ENCODE measurements around the gene ATAD3C. TPM values are rescaled to one million over a fixed set of nuclear protein-coding genes. Genes with fewer than 3 reads are reported as not detected.

The ATAD3C gene
- total and polyA plus RNA-seq, 2 experiments from 2014 or later = 0.45 to 1.3 TPM

DNA sequence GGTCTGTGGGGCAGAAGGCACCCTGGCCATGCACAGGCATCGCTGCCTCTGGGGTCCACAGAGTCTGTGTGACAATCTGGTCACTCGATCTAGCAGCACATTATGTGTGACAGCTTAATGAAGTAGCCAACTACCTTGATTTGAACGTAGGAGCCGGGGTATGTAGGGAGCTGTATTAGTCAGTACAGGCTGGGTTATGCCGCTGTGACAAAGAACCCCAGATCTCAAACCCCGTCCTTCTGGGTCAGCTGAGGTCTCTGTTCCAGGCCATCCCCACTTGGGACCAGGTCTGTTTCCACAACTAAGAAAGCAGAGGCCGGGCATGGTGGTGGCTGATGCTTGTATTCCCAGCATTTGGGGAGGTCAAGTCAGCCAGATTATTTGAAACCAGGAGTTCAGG, 13.8 kb downstream of the ATAD3C start:
- Histone ChIP-seq H3K36me3 (ENCODE audit: insufficient read depth) (no peaks in the 10 kb centered on the region), H2AFZ (no peak overlapping the region), H3K9me2 (ENCODE audit: insufficient read depth) (no peaks in the 10 kb centered on the region), H3K27ac (ENCODE audit: low read depth) (no peak overlapping the region), H3K4me3 (no peak overlapping the region), H3K4me2 (no peak overlapping the region), H4K20me1 (replicated peaks; ENCODE audit: insufficient read depth) (no peaks in the 10 kb centered on the region), H3F3A (replicated peaks; ENCODE audit: low read depth) (no peaks in the 10 kb centered on the region), H3K27me3 (ENCODE audit: insufficient read depth) (no peaks in the 10 kb centered on the region), H3K79me2 (replicated peaks; ENCODE audit: insufficient read depth) (no peaks in the 10 kb centered on the region), H3K4me1 (ENCODE audit: insufficient read depth) (no peaks in the 10 kb centered on the region)
- no peak overlapping the region for H3K27ac Mint-ChIP-seq
- no peaks in the 10 kb centered on the region for H3K9me3 Mint-ChIP-seq
- no peaks in the 10 kb centered on the region for H3K4me1 Mint-ChIP-seq
- peaks cover 3% of the 10 kb centered on the region for H3K27me3 Mint-ChIP-seq (ENCODE audit: insufficient read depth, low read depth, poor library complexity)
- DNase-seq (ENCODE audit: low spot score) (no peak), ATAC-seq (no peak)
- H3K36me3 Mint-ChIP-seq (ENCODE audit: low read depth) = no peaks in the 10 kb centered on the region
- TF ChIP-seq REST (IDR thresholded peaks at IDR 0.05; ENCODE audit: unreplicated experiment) = no peak
- no peak for TF ChIP-seq ZNF114 (CRISPR knock-in tag; IDR thresholded peaks at IDR 0.05)
- no peak for TF ChIP-seq ZNF331 (CRISPR knock-in tag; IDR thresholded peaks at IDR 0.05; ENCODE audit: low read depth)
- TF ChIP-seq NANOG (IDR thresholded peaks at IDR 0.05; ENCODE audit: borderline replicate concordance) = no peak
- TF ChIP-seq, protein P1, sequence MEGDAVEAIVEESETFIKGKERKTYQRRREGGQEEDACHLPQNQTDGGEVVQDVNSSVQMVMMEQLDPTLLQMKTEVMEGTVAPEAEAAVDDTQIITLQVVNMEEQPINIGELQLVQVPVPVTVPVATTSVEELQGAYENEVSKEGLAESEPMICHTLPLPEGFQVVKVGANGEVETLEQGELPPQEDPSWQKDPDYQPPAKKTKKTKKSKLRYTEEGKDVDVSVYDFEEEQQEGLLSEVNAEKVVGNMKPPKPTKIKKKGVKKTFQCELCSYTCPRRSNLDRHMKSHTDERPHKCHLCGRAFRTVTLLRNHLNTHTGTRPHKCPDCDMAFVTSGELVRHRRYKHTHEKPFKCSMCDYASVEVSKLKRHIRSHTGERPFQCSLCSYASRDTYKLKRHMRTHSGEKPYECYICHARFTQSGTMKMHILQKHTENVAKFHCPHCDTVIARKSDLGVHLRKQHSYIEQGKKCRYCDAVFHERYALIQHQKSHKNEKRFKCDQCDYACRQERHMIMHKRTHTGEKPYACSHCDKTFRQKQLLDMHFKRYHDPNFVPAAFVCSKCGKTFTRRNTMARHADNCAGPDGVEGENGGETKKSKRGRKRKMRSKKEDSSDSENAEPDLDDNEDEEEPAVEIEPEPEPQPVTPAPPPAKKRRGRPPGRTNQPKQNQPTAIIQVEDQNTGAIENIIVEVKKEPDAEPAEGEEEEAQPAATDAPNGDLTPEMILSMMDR (conservative IDR thresholded peaks at IDR 0.05; ENCODE audit: low read depth in 2 of 2) = no peak
- no peak for TF ChIP-seq JUNB (IDR thresholded peaks at IDR 0.05; ENCODE audit: unreplicated experiment)
- no peak for TF ChIP-seq ZNF462 (CRISPR knock-in tag; IDR thresholded peaks at IDR 0.05)
- no peak for TF ChIP-seq EZH2 (IDR thresholded peaks at IDR 0.05; ENCODE audit: low read depth, unreplicated experiment)
- no peak for TF ChIP-seq EZH2phosphoT487 (IDR thresholded peaks at IDR 0.05; ENCODE audit: unreplicated experiment)
- TF ChIP-seq, protein P2, sequence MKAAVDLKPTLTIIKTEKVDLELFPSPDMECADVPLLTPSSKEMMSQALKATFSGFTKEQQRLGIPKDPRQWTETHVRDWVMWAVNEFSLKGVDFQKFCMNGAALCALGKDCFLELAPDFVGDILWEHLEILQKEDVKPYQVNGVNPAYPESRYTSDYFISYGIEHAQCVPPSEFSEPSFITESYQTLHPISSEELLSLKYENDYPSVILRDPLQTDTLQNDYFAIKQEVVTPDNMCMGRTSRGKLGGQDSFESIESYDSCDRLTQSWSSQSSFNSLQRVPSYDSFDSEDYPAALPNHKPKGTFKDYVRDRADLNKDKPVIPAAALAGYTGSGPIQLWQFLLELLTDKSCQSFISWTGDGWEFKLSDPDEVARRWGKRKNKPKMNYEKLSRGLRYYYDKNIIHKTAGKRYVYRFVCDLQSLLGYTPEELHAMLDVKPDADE (IDR thresholded peaks at IDR 0.05) = no peak
- no peak for TF ChIP-seq POLR2AphosphoS5 (IDR thresholded peaks at IDR 0.05; ENCODE audit: low read depth)
- no peak for TF ChIP-seq STAT1 (IDR thresholded peaks at IDR 0.05; ENCODE audit: unreplicated experiment)
- TF ChIP-seq CREB1 (CRISPR knock-in tag; IDR thresholded peaks at IDR 0.05; ENCODE audit: low read depth) = no peak
- H3K4me3 Mint-ChIP-seq = no peak overlapping the region

Measured in GM23338 (cell line).